ENCODE results near the gene LTC4S. TPM values are rescaled to one million over a fixed set of nuclear protein-coding genes. Genes with fewer than 3 reads are reported as not detected.
A peak's percentile ranks its signal among the peaks of the same experiment; 100 is the strongest.

The LTC4S gene
- total RNA-seq, 1 donor from 2014 or later, result 0.80 TPM

DNA sequence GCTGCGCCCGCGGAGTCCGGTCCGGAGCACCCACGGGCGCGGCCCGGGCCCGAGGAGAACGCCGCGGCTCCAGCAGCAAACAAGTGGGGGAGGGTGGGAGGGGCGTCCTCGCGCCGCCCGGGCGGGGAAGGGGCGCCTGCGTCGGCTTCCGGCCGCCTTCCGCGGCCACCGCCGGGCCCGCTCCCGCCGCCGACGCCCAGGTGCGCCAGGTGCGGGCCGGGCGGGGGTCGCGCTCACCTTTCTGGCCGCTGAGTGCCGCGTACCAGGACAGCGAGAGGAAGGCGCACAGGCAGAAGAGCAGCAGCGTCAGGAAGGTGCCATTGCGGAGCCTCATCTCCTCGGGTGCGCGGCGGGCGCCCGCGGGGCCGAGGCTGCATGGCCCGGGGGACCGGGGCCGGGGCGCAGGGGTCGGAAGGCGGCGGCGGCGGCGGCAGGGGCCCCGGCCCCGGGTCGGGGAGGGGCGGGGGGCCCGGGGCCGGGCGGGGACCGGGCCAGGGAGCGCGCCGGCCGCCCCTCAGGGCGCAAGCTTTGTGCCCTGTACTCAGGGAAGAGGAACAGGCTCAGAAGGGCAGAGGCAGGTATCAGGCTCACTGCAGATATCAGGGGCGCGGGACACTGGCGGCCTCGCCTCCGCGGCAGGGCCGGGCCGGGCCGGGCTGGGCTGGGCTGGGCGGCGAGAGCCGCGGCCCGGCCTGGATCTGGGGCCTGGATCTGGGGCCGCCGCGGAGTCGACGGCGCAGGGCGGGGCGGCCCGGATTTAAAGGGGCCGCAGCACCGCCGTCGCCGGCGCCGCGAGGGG lies 12.7 kb downstream of the LTC4S start, which contains the start of gene MGAT4B:
Gene MGAT4B, minus strand, starts transcription at position 617 of the 799 bp plus-strand sequence. Its CDS starts 283 bp downstream, at position 334.
- DNase-seq (ENCODE audit: low read depth), result no peak

GRCh38 chr5:179812135-179812825 lies 18.5 kb downstream of the LTC4S start:
- no peak for DNase-seq (ENCODE audit: low read depth)

GRCh38 chr5:179812997-179813607 lies 19.3 kb downstream of the LTC4S start:
- no peak for DNase-seq (ENCODE audit: low read depth)

GRCh38 chr5:179814090-179814489 lies 20.3 kb downstream of the LTC4S start:
- DNase-seq (ENCODE audit: low read depth), result no peak

DNA sequence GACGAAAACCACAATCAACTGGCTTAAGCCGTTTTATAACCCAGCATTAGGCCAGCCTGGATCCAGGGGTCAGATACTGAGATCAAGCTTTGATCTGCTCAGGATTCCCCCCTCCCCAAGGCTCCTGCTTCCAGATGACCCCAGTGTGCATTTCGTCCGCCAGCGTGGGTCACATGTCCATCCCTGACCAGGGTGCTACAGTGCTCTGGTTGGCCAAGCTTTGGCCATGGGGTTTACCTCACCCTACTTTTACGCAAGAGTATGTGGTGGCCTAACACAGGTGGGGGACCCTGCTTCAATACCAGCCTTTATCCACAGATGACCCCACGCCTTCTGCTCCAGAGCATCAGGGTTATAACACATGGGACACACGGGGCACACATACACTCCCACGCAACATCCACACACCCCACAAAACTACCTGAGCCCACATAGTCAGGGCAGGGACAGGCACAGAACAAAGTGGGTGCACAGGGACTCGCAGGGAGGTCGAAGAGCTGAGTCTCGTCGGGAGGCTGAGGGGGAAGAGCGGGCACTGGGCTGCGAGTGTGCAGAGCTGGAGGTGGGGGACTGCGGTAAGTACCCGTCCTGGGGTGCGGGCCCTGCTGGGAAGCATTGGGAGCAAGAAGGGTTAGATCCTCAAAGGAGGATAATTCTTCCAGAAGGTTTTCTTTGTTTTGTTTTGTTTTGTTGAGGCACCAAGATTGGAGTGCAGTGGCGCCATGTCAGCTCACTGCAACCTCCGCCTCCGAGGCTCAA lies 21.9 kb downstream of the LTC4S start:
- no peak for DNase-seq (ENCODE audit: low read depth)

GRCh38 chr5:179816401-179816795 lies 22.6 kb downstream of the LTC4S start:
- DNase-seq (ENCODE audit: low read depth), result no peak

DNA sequence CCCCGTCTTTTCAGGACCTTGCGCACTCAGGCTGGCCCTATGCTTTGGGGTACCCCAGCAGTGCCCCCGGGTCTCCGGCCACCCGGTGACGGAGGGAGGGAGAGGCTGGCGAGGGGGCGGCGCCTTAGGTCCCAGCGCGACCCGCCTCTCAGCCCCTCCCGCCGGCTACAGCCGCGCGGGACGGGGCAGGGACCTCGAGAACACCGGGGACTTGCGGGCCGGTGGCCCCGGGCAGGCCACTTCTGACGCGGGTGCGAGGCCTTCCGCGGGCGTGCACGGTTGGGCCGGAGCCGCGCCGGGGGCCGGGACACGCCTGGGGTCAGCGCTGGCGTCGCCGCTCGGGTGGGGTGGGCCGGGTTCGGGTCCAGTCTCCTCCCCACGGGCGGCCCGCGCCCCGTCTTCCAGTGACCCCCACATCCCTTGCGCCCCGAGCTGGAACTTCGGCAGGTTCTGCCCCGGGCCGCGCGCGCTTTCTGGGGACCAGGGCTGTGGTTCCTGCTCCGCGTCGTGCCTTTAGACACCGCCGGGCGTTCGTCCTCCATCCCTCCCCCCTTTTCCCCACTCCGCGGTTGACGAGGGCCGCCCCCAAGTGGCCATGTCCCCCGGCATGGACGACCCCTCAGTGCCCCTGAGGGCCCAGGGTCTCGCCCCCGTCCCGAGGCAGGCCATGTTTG lies 23.1 kb downstream of the LTC4S start:
- no peak for DNase-seq (ENCODE audit: low read depth)

GRCh38 chr5:179817470-179817840 lies 23.7 kb downstream of the LTC4S start:
- DNase-seq (ENCODE audit: low read depth), result no peak

DNA sequence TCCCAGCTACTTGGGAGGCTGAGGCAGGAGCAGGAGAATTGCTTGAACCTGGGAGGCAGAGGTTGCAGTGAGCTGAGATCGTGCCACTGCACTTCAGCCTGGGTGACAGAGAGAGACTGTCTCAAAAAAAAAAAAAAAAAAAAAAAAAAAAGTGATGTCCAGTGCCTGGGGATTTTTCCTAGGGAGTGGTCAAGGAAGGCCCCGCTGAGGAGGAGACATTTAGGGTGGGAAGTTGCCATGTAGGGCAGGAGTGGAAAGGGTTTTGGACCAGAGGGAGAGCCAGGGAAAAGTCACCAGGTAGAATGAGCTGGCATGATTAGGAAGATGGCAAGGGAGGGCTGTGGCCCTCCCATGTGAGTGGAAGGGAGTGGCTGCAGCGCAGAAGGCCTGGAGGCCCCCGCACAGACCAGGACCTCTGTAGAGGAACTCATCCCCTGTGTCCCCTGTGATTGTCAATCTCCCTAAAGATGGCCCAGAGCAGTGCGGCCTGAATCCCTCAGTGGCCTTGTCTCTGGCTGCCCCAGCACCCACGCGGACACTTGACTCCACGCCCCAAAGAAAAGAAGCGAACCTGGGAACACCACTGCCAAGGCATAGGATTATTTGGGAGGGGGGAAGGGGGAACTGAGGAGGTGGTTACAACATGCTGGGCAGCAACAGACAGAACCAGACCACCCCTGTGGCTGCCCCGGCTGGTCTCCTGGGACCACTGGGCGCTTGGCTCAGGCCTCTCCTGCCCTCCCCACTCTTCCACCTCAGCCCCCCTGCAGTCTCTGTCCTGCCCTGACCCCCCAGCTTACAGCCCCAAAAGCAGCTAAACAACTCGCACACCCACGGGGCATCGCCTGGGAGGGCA lies 24.3 kb downstream of the LTC4S start:
- DNase-seq (ENCODE audit: low read depth), result no peak

DNA sequence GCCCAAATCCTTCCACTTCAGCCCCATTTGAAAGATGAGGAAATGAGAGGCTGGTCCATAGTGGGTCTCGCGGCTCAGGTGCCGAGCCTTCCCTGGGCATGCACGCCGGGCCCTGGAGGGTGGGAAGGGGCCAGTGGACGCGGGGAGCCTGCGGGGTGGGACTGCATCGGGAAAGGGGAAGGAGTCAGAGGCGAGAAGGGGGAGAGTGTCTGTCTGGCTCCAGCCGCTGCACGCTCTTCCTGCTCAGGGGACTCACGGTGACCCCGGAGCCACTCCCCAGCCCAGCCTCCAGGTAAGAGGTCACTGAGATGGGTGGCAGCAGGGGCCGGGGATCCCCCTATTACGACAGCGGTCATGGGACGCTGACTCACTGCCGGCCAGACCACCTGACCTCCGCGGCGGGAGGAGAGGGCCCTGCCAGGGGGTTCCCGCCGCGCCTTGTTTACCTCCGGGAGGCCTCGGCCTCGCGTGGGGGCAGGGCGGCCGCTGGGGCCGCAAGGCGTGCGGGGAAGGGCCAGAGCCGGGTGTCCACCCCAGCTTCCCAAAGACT lies 25.0 kb downstream of the LTC4S start:
- DNase-seq (ENCODE audit: low read depth), result peak; percentile 89

GRCh38 chr5:179819296-179820126 lies 25.7 kb downstream of the LTC4S start:
- peak; percentile 73 for DNase-seq (ENCODE audit: low read depth)

DNA sequence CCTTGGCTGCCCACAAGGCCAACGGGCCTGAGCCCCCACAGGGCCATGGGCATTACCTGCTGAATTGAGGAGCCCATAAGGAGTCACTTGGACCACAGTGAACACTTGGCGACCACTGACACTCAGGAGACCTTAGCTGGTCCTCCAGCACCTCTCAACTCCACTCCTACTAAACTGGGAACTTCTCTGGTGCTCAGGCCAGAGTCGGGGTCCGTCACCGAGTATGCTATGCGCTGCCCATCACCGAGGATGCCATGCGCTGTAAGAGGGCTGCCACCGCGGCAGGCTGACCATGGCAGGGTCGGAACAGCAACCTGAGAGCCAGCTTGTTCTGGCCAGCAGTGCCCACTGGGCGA lies 26.3 kb downstream of the LTC4S start:
- DNase-seq (ENCODE audit: low read depth), result no peak

DNA sequence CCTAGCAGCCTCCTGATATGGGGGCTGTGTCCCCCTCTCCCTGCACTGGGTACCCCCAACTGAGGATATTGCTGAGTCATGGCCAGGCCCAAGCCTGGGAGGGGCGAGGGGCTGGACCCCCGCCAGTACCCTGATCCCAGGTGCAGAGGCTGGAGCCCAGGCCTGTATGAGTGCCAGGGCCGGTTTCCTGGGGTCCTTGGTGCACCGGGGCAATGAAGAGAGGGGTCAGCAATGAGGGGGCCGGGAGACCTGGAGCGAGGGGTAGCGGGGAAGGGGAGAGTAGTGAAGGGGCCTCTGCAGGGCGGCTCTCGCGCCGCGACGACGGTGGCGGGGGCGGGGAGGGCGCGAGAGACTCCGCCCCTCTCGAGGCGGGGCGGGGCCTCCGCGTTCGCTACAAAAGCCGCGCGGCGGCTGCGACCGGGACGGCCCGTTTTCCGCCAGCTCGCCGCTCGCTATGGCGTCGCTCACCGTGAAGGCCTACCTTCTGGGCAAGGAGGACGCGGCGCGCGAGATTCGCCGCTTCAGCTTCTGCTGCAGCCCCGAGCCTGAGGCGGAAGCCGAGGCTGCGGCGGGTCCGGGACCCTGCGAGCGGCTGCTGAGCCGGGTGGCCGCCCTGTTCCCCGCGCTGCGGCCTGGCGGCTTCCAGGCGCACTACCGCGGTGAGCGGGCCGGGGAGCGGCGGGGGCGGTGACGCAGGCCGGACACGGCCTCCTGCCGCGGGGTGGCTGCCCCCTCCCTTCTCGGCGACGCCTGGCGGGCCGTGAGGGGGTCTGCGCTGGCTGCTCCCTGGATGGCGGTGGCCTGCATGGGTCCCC lies 26.9 kb downstream of the LTC4S start, which contains the start of gene SQSTM1:
Gene SQSTM1, plus strand, starts transcription at position 423 of the 815 bp plus-strand sequence. Its CDS starts 32 bp downstream, at position 455.
- no peak for DNase-seq (ENCODE audit: low read depth)

GRCh38 chr5:179821298-179822058 lies 27.7 kb downstream of the LTC4S start:
- peak; percentile 81 for DNase-seq (ENCODE audit: low read depth)

- DNase-seq (ENCODE audit: low read depth), result no peak
Observed at GRCh38 chr5:179822059-179822432, 28.3 kb downstream of the LTC4S start.

DNA sequence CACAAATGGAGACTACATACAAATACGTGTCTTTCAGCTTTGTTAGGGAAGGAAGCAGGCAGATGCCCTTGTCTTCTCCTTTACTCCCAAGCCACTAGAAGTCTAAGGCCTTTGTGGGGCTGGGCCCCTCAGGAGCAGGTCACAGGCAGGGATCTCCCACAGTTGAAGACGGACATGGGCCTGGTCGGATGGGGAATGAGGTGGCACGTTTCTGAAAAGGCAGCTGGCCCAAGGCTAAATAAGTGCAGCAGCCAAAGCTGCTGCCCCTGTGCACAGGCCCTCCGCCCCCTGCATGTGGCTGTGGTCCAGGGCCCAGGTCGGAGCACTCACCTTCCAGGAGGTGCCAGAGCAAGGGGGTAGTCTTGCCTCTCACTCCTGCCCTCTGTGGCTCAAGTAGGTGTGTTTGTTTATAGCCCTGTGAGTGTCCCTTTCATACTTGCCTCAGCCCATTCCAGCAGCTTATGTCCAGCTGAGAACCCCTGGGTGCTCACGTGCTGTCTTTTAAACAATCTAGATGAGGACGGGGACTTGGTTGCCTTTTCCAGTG lies 28.7 kb downstream of the LTC4S start:
- DNase-seq (ENCODE audit: low read depth), result no peak

Data from renal cortical epithelial cell (primary cell).